Astrocyte of the hippocampus (primary cell): ENCODE measurements around the gene QRICH2.
"Not testable (repeated sequence)": the region's sequence is repeated elsewhere in the genome, so short reads cannot be mapped to it uniquely, and the experiment has no call there.

Experiments used
- DNase-seq: peaks from one replicate; pipeline ENCODE4 v3.0.0; 2011; ENCODE audit warnings: low read depth, low spot score

Gene QRICH2

DNA sequence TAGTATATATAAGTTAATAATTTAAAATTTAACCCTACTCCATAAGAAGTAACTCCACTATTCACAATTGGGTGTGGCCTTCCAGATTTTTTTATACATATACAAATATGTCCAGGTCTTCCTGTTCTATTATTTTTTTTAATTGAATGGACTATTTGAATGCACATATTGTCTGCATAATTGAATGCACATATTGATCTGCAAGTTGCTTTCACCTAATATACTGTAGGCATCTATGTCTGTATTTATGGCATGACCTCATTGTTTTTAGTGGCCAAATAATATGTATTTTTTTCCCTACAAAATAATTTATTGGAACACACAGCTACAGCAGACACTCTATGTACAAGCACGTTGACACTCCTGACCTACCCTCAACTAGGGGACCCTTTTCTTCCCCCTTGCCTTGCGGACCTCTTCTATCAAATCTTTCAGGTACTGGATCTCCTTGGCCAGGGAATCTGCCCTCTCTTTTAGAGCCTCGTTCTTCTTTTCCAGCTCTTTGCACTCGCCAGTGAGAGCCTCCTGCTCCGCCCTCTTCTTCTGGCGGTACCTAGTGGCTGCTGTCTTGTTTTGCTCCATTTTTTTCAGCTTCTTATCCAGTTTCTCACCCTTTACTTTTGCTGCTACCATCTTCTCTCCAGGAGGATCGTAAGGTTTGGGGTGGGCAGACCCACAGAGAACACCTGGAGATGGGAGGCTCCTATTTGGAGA lies 82.5 kb downstream of the QRICH2 start:
- not testable (repeated sequence) for DNase-seq
